WTC11 (cell line): Measurements from ENCODE around the gene MAGI2.

ENCODE experiments used
- E2F5 ChIP-seq: sonication (generic); formaldehyde crosslinking; IDR thresholded peaks from 2 replicates; pipeline ENCODE4 v1.8.1; 2022; ENCODE audit warnings: mild to moderate bottlenecking, moderate library complexity, missing genetic modification reagents
- ELF4 ChIP-seq: sonication (generic); formaldehyde crosslinking; IDR thresholded peaks from 2 replicates; pipeline ENCODE4 v1.8.1; 2022; ENCODE audit warnings: low read depth, mild to moderate bottlenecking, moderate library complexity, missing genetic modification reagents
- ESRRA ChIP-seq: sonication (generic); formaldehyde crosslinking; IDR thresholded peaks from 2 replicates; pipeline ENCODE4 v1.8.1; 2022; ENCODE audit warnings: mild to moderate bottlenecking, missing genetic modification reagents, borderline replicate concordance
- FOXJ3 ChIP-seq: sonication (generic); formaldehyde crosslinking; IDR thresholded peaks from 2 replicates; pipeline ENCODE4 v1.9.0; 2021; ENCODE audit warnings: missing genetic modification reagents, mild to moderate bottlenecking, borderline replicate concordance
- JUN ChIP-seq: sonication (generic); formaldehyde crosslinking; IDR thresholded peaks from 2 replicates; pipeline ENCODE4 v1.8.0; 2023; ENCODE audit warnings: mild to moderate bottlenecking, missing genetic modification reagents
- MXD4 ChIP-seq: fragments of 250-450 bp; sonication (Bioruptor Pico); IDR thresholded peaks from 2 replicates; pipeline ENCODE4 v1.8.0; 2021; ENCODE audit warnings: mild to moderate bottlenecking, moderate library complexity, borderline replicate concordance
- RELA ChIP-seq: sonication (generic); formaldehyde crosslinking; IDR thresholded peaks from 2 replicates; pipeline ENCODE4 v1.8.1; 2022; ENCODE audit warnings: missing genetic modification reagents, mild to moderate bottlenecking, borderline replicate concordance
- TEAD1 ChIP-seq: sonication (generic); formaldehyde crosslinking; IDR thresholded peaks from 2 replicates; pipeline ENCODE4 v1.8.0; 2022; ENCODE audit warnings: mild to moderate bottlenecking, missing genetic modification reagents
- TEAD4 ChIP-seq: sonication (generic); formaldehyde crosslinking; IDR thresholded peaks from 2 replicates; pipeline ENCODE4 v1.8.0; 2022; ENCODE audit warnings: mild to moderate bottlenecking, missing genetic modification reagents
- TF ChIP-seq, protein P1 (sequence below): sonication (generic); formaldehyde crosslinking; conservative IDR thresholded peaks from 2 replicates; pipeline ENCODE4 v1.8.1; 2022; ENCODE audit warnings: mild to moderate bottlenecking, missing genetic modification reagents
- TF ChIP-seq, protein P2 (sequence below): fragments of 200-600 bp; IDR thresholded peaks from 2 replicates; pipeline ENCODE4 v1.8.0; 2022; ENCODE audit warnings: antibody characterized with exemption

DNA sequence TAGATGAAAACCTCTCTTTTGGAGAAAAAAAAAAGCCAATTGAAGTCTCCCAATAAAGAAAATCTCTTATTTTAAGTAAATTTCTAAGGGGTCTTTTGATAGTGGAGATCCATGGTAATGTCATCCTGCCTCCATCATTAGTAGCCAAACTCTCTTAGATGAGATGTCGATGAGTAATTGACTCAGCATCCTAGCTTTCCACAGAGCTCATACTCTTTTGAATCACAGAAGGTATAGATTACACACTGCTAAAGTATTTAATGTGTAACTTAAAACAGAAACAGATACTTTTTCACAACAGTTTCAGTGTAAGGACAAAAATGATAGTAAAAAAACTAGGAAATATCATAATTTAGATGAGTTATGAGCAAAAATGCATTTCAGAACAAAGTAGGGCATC lies 19.4 kb downstream of the MAGI2 start:
- TF ChIP-seq ESRRA (CRISPR knock-in tag): no peak
- TF ChIP-seq MXD4 (CRISPR knock-in tag): no peak
- no peak for TF ChIP-seq TEAD4 (CRISPR knock-in tag)
- TF ChIP-seq, protein P1, sequence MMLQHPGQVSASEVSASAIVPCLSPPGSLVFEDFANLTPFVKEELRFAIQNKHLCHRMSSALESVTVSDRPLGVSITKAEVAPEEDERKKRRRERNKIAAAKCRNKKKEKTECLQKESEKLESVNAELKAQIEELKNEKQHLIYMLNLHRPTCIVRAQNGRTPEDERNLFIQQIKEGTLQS (CRISPR knock-in tag): no peak
- TF ChIP-seq, protein P2, sequence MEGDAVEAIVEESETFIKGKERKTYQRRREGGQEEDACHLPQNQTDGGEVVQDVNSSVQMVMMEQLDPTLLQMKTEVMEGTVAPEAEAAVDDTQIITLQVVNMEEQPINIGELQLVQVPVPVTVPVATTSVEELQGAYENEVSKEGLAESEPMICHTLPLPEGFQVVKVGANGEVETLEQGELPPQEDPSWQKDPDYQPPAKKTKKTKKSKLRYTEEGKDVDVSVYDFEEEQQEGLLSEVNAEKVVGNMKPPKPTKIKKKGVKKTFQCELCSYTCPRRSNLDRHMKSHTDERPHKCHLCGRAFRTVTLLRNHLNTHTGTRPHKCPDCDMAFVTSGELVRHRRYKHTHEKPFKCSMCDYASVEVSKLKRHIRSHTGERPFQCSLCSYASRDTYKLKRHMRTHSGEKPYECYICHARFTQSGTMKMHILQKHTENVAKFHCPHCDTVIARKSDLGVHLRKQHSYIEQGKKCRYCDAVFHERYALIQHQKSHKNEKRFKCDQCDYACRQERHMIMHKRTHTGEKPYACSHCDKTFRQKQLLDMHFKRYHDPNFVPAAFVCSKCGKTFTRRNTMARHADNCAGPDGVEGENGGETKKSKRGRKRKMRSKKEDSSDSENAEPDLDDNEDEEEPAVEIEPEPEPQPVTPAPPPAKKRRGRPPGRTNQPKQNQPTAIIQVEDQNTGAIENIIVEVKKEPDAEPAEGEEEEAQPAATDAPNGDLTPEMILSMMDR: no peak
- no peak for TF ChIP-seq FOXJ3 (CRISPR knock-in tag)
- TF ChIP-seq JUN (CRISPR knock-in tag): no peak
- no peak for TF ChIP-seq E2F5 (CRISPR knock-in tag)
- no peak for TF ChIP-seq TEAD1 (CRISPR knock-in tag)
- no peak for TF ChIP-seq ELF4 (CRISPR knock-in tag)
- no peak for TF ChIP-seq RELA (CRISPR knock-in tag)
